ENCODE measurements around the gene NRXN3. TPM values are rescaled to one million over a fixed set of nuclear protein-coding genes. Genes with fewer than 3 reads are reported as not detected.

The NRXN3 gene
- total and polyA plus RNA-seq, 2 of the 4 experiments (the other 2 are of a cell fraction) = 4.8 to 25.1 TPM

DNA sequence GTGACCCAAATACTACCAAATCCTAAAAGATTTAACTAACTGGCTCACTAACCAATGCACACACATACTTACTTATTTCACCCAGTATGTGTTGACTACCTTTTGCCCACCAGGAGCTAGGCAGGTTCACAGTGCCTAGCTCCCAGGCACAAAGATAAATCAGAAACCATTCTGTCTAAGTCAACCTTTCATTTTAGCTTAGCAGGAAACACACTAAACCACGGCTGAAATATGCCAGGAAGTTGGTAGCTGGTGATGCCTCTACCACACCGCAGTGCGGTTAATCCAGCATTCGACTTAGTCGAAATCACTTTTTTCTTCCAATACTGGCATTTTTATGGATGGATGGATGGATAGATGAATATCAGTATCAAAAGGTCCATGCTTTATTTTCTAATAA lies 1443.5 kb downstream of the NRXN3 start:
- Histone ChIP-seq H3K56ac (ENCODE audit: extremely low read depth, insufficient read depth, low read length) (no peak overlapping the region), H3K4me3 (ENCODE audit: insufficient read depth, low read depth, low read length) (no peak overlapping the region), H3K36me3 (ENCODE audit: control insufficient read depth, insufficient read depth, low read length) (no peaks in the 10 kb centered on the region), H3K18ac (ENCODE audit: low read depth, low read length) (no peak overlapping the region), H3K4ac (ENCODE audit: low read depth, low read length) (no peak overlapping the region), H3K9me1 (ENCODE audit: insufficient read depth, low read length) (no peaks in the 10 kb centered on the region), H3K23ac (ENCODE audit: low read depth, low read length) (no peak overlapping the region), H2AFZ (replicated peaks; ENCODE audit: low read length, poor library complexity) (no peak overlapping the region), H2AK9ac (replicated peaks; ENCODE audit: low read depth, low read length, poor library complexity) (no peak overlapping the region), H2BK15ac (ENCODE audit: low read depth, low read length) (no peak overlapping the region), H4K20me1 (ENCODE audit: insufficient read depth, low read length) (no peaks in the 10 kb centered on the region), H3K4me2 (ENCODE audit: low read depth, low read length) (no peak overlapping the region), H3K27ac (ENCODE audit: insufficient read depth, low read length) (no peak overlapping the region), H3K4me1 (ENCODE audit: control insufficient read depth, insufficient read depth, low read length) (no peaks in the 10 kb centered on the region), H2BK120ac (ENCODE audit: low read depth, low read length) (no peak overlapping the region), H2BK20ac (ENCODE audit: low read depth, low read length) (no peak overlapping the region), H4K91ac (ENCODE audit: insufficient read depth, low read depth, low read length) (no peak overlapping the region), H2AK5ac (ENCODE audit: low read depth, low read length) (no peak overlapping the region), H3K79me1 (ENCODE audit: low read depth in 1 of 2, low read length in 2 of 2) (no peaks in the 10 kb centered on the region), H3K9ac (ENCODE audit: low read depth, low read length) (no peak overlapping the region), H3K9me3 (ENCODE audit: control insufficient read depth, insufficient read depth, low read length) (no peaks in the 10 kb centered on the region), H3K14ac (replicated peaks; ENCODE audit: low read depth, low read length) (no peak overlapping the region), H4K8ac (ENCODE audit: low read depth in 2 of 2, low read length in 2 of 2) (no peak overlapping the region), H2BK5ac (ENCODE audit: low read depth, low read length, poor library complexity, severe bottlenecking) (no peak overlapping the region), H3K27me3 (ENCODE audit: control insufficient read depth, insufficient read depth, low read length) (no peaks in the 10 kb centered on the region), H4K5ac (ENCODE audit: low read depth, low read length) (no peak overlapping the region)
- intact Hi-C loops (cut with micrococcal nuclease) = no loop called here
- in situ Hi-C loops (cut with MboI; ENCODE audit: low sequenced_read_pairs) = no loop called here
- WGBS, 2 experiments (ENCODE audit: extremely low coverage in 2 of 2, insufficient read length in 1 of 2) = 67% methylated on average over 1 of the region's 5 CpGs; no CpG with 5 or more reads in 1 of the 2 experiments
- ChIA-PET CTCF (no interaction called here), POLR2A (ENCODE audit: unreplicated experiment) (no interaction called here)
- no TSS peak for BruUV-seq (replicated peaks)
- DNase-seq (no peak), ATAC-seq (ENCODE audit: low read depth) (no peak)
- dilution Hi-C loops (cut with HindIII; ENCODE audit: low sequenced_read_pairs, unreplicated experiment) = no loop called here
- TF ChIP-seq MAZ (IDR thresholded peaks at IDR 0.05; ENCODE audit: borderline replicate concordance, low read depth, low read length) = no peak
- TF ChIP-seq MXI1 (IDR thresholded peaks at IDR 0.05; ENCODE audit: borderline replicate concordance, low read depth, low read length) = no peak
- TF ChIP-seq BHLHE40 (IDR thresholded peaks at IDR 0.05; ENCODE audit: low read depth, low read length) = no peak
- no peak for TF ChIP-seq MAFK (IDR thresholded peaks at IDR 0.05; ENCODE audit: low read depth, low read length)
- TF ChIP-seq FOS (IDR thresholded peaks at IDR 0.05; ENCODE audit: low read depth, low read length) = no peak
- no peak for TF ChIP-seq SMC3 (IDR thresholded peaks at IDR 0.05; ENCODE audit: low read depth, low read length)
- no peak for TF ChIP-seq RFX5 (IDR thresholded peaks at IDR 0.05; ENCODE audit: low read depth, low read length)

Data from IMR-90 (cell line).